SK-N-SH (cell line): Measurements from ENCODE around the gene SLC25A18. TPM values are rescaled to one million over a fixed set of nuclear protein-coding genes. Genes with fewer than 3 reads are reported as not detected.

Experiments
- CTCF ChIA-PET: fragments of 300-600, 350-600 bp; formaldehyde crosslinking; extraction: SDS; loops from one replicate; lab custom pipeline; 2021; lab: Yijun Ruan, JAX
- POLR2A ChIA-PET: fragments of 350-600 bp; sonication (Branson Sonifier 250); formaldehyde crosslinking; extraction: SDS; loops from one replicate; lab custom pipeline; 2020; ENCODE audit warnings: antibody characterized with exemption, inconsistent platforms; lab: Yijun Ruan, JAX
- DNase-seq: peaks from one replicate; pipeline ENCODE4 v3.0.0; 2012
- H2AFZ ChIP-seq: fragments of 200-600 bp; sonication (generic); 2 replicates; pipeline ENCODE4 v1.8.1; 2016; ENCODE audit warnings: antibody characterized with exemption, mild to moderate bottlenecking, low read depth
- H3F3A ChIP-seq: fragments of 200-600 bp; sonication (generic); replicated peaks from 2 replicates; pipeline ENCODE3; 2016; ENCODE audit warnings: antibody characterized with exemption, mild to moderate bottlenecking; ENCODE audit not compliant: insufficient read depth
- H3K27ac ChIP-seq, 2 experiments: fragments of 200-500 bp in 1 of 2; fragments of 200-600 bp in 1 of 2; sonication (Bioruptor generic) in 1 of 2; sonication (generic), shearing (Covaris generic) in 1 of 2; 2 replicates each; pipeline versions ENCODE4 v1.5.1 to v1.6.1; 2014 to 2016; ENCODE audit warnings: low read depth in 2 of 2, inconsistent platforms in 1 of 2, low read length in 1 of 2, mild to moderate bottlenecking in 1 of 2, mixed read lengths in 1 of 2
- H3K27me3 ChIP-seq: fragments of 200-600 bp; sonication (generic), shearing (Covaris generic); 2 replicates; pipeline ENCODE4 v1.6.1; 2016; ENCODE audit warnings: mixed run types; ENCODE audit not compliant: insufficient read depth
- H3K36me3 ChIP-seq, 2 experiments: fragments of 200-500 bp in 1 of 2; fragments of 200-600 bp in 1 of 2; sonication (Bioruptor generic) in 1 of 2; sonication (generic) in 1 of 2; replicated peaks in 1 of 2; 2 replicates each; pipeline versions ENCODE3 to v1.5.1; 2014 to 2016; ENCODE audit warnings: low read length in 1 of 2, mild to moderate bottlenecking in 1 of 2; ENCODE audit not compliant: insufficient read depth in 2 of 2, control insufficient read depth in 1 of 2
- H3K4me1 ChIP-seq, 2 experiments: fragments of 200-500 bp in 1 of 2; fragments of 200-600 bp in 1 of 2; sonication (Bioruptor generic) in 1 of 2; sonication (generic), shearing (Covaris generic) in 1 of 2; 2 replicates each; pipeline versions ENCODE4 v1.5.1 to v1.6.1; 2014 to 2016; ENCODE audit warnings: low read depth in 1 of 2, low read length in 1 of 2, mixed run types in 1 of 2; ENCODE audit not compliant: insufficient read depth in 2 of 2, control insufficient read depth in 1 of 2
- H3K4me2 ChIP-seq: fragments of 200-600 bp; sonication (generic), shearing (Covaris generic); 2 replicates; pipeline ENCODE4 v1.6.1; 2017; ENCODE audit warnings: mixed run types
- H3K4me3 ChIP-seq, 2 experiments: fragments of 200-500 bp in 1 of 2; fragments of 200-600 bp in 1 of 2; sonication (Bioruptor generic) in 1 of 2; sonication (generic), shearing (Covaris generic) in 1 of 2; 2 replicates each; pipeline versions ENCODE4 v1.5.1 to v1.8.1; 2014 to 2016; ENCODE audit warnings: low read depth in 2 of 2, inconsistent platforms in 1 of 2, low read length in 1 of 2, mild to moderate bottlenecking in 1 of 2, mixed read lengths in 1 of 2, moderate library complexity in 1 of 2
- H3K79me2 ChIP-seq: fragments of 200-600 bp; sonication (generic); 2 replicates; pipeline ENCODE4 v1.8.1; 2017; ENCODE audit warnings: mild to moderate bottlenecking; ENCODE audit not compliant: insufficient read depth
- H3K9ac ChIP-seq: fragments of 200-600 bp; sonication (generic); 2 replicates; pipeline ENCODE4 v1.6.1; 2017; ENCODE audit warnings: mixed run types
- H3K9me2 ChIP-seq: fragments of 200-600 bp; sonication (generic); 2 replicates; pipeline ENCODE4 v1.6.1; 2017; ENCODE audit warnings: mixed run types
- H3K9me3 ChIP-seq: fragments of 200-600 bp; sonication (generic); 2 replicates; pipeline ENCODE4 v1.6.1; 2017; ENCODE audit warnings: mixed run types, mild to moderate bottlenecking, moderate library complexity
- H4K20me1 ChIP-seq: fragments of 200-600 bp; sonication (generic); 2 replicates; pipeline ENCODE4 v1.6.1; 2017; ENCODE audit warnings: mild to moderate bottlenecking, mixed run types; ENCODE audit not compliant: insufficient read depth
- EP300 ChIP-seq, 2 experiments: IDR thresholded peaks; 2 replicates each; pipeline versions ENCODE4 v1.4.0 to v1.6.1; 2012; ENCODE audit warnings: borderline replicate concordance in 1 of 2, low read depth in 1 of 2, low read length in 1 of 2
- EZH2phosphoT487 ChIP-seq: fragments of 200-600 bp; sonication (generic); IDR thresholded peaks from 2 replicates; pipeline ENCODE4 v1.6.1; 2017; ENCODE audit warnings: low read depth, mixed run types, mild to moderate bottlenecking, antibody characterized with exemption, moderate library complexity, borderline replicate concordance
- FOSL2 ChIP-seq: IDR thresholded peaks from 2 replicates; pipeline ENCODE4 v1.4.0; 2012; ENCODE audit warnings: low read depth, mild to moderate bottlenecking, moderate library complexity, borderline replicate concordance
- FOXJ3 ChIP-seq: sonication (generic); formaldehyde crosslinking; IDR thresholded peaks from 2 replicates; pipeline ENCODE4 v1.5.1; 2020; ENCODE audit warnings: mild to moderate bottlenecking, missing genetic modification reagents
- GATA2 ChIP-seq: sonication (generic); formaldehyde crosslinking; IDR thresholded peaks from 2 replicates; pipeline ENCODE4 v1.5.0; 2020; ENCODE audit warnings: mild to moderate bottlenecking, missing genetic modification reagents
- MEF2A ChIP-seq: IDR thresholded peaks from 2 replicates; pipeline ENCODE4 v1.4.0; 2012; ENCODE audit warnings: low read depth, borderline replicate concordance
- MXI1 ChIP-seq: IDR thresholded peaks from 2 replicates; pipeline ENCODE4 v1.6.1; 2012; ENCODE audit warnings: mild to moderate bottlenecking, low read depth, low read length, improper control_type of control experiment
- NRF1 ChIP-seq: IDR thresholded peaks from 2 replicates; pipeline ENCODE4 v1.6.1; 2012; ENCODE audit warnings: low read depth, mild to moderate bottlenecking, low read length
- PBX3 ChIP-seq: IDR thresholded peaks from 2 replicates; pipeline ENCODE4; 2012
- REST ChIP-seq: IDR thresholded peaks from 2 replicates; pipeline ENCODE4 v1.6.1; 2012; ENCODE audit warnings: mild to moderate bottlenecking, low read depth, low read length, moderate library complexity
- RFX5 ChIP-seq: IDR thresholded peaks from 2 replicates; pipeline ENCODE4 v1.6.1; 2012; ENCODE audit warnings: mild to moderate bottlenecking, improper control_type of control experiment, low read length
- SIN3A ChIP-seq: IDR thresholded peaks from 2 replicates; pipeline ENCODE4 v1.6.1; 2012; ENCODE audit warnings: low read depth, mild to moderate bottlenecking, low read length, moderate library complexity, borderline replicate concordance
- SMC3 ChIP-seq: IDR thresholded peaks from 2 replicates; pipeline ENCODE4 v1.6.1; 2012; ENCODE audit warnings: low read depth, low read length, improper control_type of control experiment
- TAF1 ChIP-seq: IDR thresholded peaks from 2 replicates; pipeline ENCODE4 v1.6.1; 2012; ENCODE audit warnings: low read depth, mild to moderate bottlenecking, low read length, moderate library complexity, borderline replicate concordance
- TCF12 ChIP-seq: IDR thresholded peaks from 2 replicates; pipeline ENCODE4 v1.4.0; 2012
- TEAD4 ChIP-seq: IDR thresholded peaks from 2 replicates; pipeline ENCODE4 v1.4.0; 2012; ENCODE audit warnings: mild to moderate bottlenecking, borderline replicate concordance; ENCODE audit not compliant: insufficient read depth
- USF1 ChIP-seq: IDR thresholded peaks from 2 replicates; pipeline ENCODE4 v1.4.0; 2012; ENCODE audit warnings: low read depth, borderline replicate concordance
- USF2 ChIP-seq: fragments of 150-350 bp; IDR thresholded peaks from 2 replicates; pipeline ENCODE4 v1.6.1; 2017; ENCODE audit warnings: antibody characterized with exemption, low read length, low read depth, borderline replicate concordance
- WGBS: methylation state at CpG from one replicate; pipeline ENCODE4 v1.1.6; 2017; ENCODE audit warnings: low lambda C conversion rate; 5-methylcytosine and 5-hydroxymethylcytosine counted together
- polyA plus RNA-seq, 3 experiments: library from polyadenylated mRNA; depleted of rRNA; stranded (reverse); fragments of >200 nt; gene quantifications; 2 replicates each; pipeline ENCODE4 v1.2.3, GENCODE V29; 2012

The SLC25A18 gene
- polyA plus RNA-seq, 1 of the 3 experiments (the other 2 are of a cell fraction), result 0.02 TPM

GRCh38 chr22:17638182-17638431 is 74.8 kb downstream of the SLC25A18 start:
- Histone ChIP-seq H3K9me3 (no peaks in the 10 kb centered on the region), H3K4me1 (peaks cover 7 to 10% of the 10 kb centered on the region in 2 experiments; a peak in 1 of 4 replicates), H2AFZ (peak overlapping the region; percentile 90), H4K20me1 (no peaks in the 10 kb centered on the region), H3K4me3 (peak overlapping the region; percentile 62 to 93), H3K4me2 (peak overlapping the region; percentile 84), H3K9ac (peak overlapping the region; percentile 94), H3K9me2 (no peaks in the 10 kb centered on the region), H3K79me2 (peaks cover 44% of the 10 kb centered on the region)
- CTCF ChIA-PET, result interaction anchor here (1.4 kb wide), 1 partner anchor 79 kb away, joined by 4 read pairs; no protein-coding TSS in a partner anchor
- DNase-seq, result no peak
- no peak for TF ChIP-seq EZH2phosphoT487
- TF ChIP-seq MXI1, result no peak
- no peak for TF ChIP-seq FOSL2
- no peak for TF ChIP-seq REST
- TF ChIP-seq SIN3A, result no peak
- TF ChIP-seq RFX5, result no peak
- TF ChIP-seq SMC3, result no peak
- no peak for TF ChIP-seq TCF12
- no peak for TF ChIP-seq TAF1
- TF ChIP-seq FOXJ3 (CRISPR knock-in tag), result no peak
- no peak for TF ChIP-seq EP300 (IDR thresholded peaks at IDR 0.05; ENCODE audit: borderline replicate concordance in 1 of 2, low read depth in 1 of 2, low read length in 1 of 2)
- TF ChIP-seq PBX3, result no peak
- no peak for TF ChIP-seq TEAD4
- TF ChIP-seq GATA2, result no peak
- no peak for TF ChIP-seq MEF2A
- TF ChIP-seq USF2, result no peak
- no peak for TF ChIP-seq USF1
- no peak for TF ChIP-seq NRF1
- TF ChIP-seq, all 33 proteins: peak for 0
- Histone ChIP-seq H3K27me3 (no peaks in the 10 kb centered on the region), H3K36me3 (peaks cover 0 to 10% of the 10 kb centered on the region in 2 experiments), H3K27ac (peak overlapping the region; percentile 94 to 96), H3F3A (peaks cover 50% of the 10 kb centered on the region)
- 3% methylated on average over 10 of the region's 10 CpGs for WGBS
- POLR2A ChIA-PET, result no interaction called here
